SK-N-MC (cell line): ENCODE measurements around the gene GDA.
"Not testable (repeated sequence)": the region's sequence is repeated elsewhere in the genome, so short reads cannot be mapped to it uniquely, and the experiment has no call there.

ENCODE experiments used
- DNase-seq: peaks from one replicate; pipeline ENCODE4 v3.0.0-alpha.2; 2011; ENCODE audit warnings: low read depth, low spot score
- H3K27ac ChIP-seq: fragments of 200-600 bp; sonication (generic); 2 replicates; pipeline ENCODE4 v1.5.1; 2016; ENCODE audit warnings: mixed run types
- H3K36me3 ChIP-seq: fragments of 200-600 bp; sonication (generic); 2 replicates; pipeline ENCODE4 v1.6.1; 2017; ENCODE audit warnings: antibody characterized with exemption, low read length, mixed read lengths; ENCODE audit not compliant: insufficient read depth
- H3K4me3 ChIP-seq: fragments of 200-600 bp; sonication (generic); 2 replicates; pipeline ENCODE4 v1.5.1; 2016
- H3K9ac ChIP-seq: fragments of 200-600 bp; sonication (generic); 2 replicates; pipeline ENCODE4 v1.8.0; 2017; ENCODE audit warnings: mixed run types, mixed read lengths; ENCODE audit not compliant: insufficient read length
- H3K9me3 ChIP-seq: fragments of 200-600 bp; sonication (generic); 2 replicates; pipeline ENCODE4 v1.6.1; 2017; ENCODE audit warnings: low read depth, mild to moderate bottlenecking, antibody characterized with exemption, low read length, moderate library complexity, mixed read lengths
- EZH2 ChIP-seq: fragments of 200-600 bp; sonication (generic); IDR thresholded peaks from one replicate; pipeline ENCODE4 v1.6.1; 2017; ENCODE audit warnings: antibody characterized with exemption
- FOXP2 ChIP-seq: optimal IDR thresholded peaks from 2 replicates; pipeline ENCODE3; 2011; ENCODE audit warnings: mild to moderate bottlenecking, moderate library complexity; ENCODE audit not compliant: insufficient read depth; ENCODE audit errors: extremely low read length, control extremely low read depth
- POLR2AphosphoS5 ChIP-seq: IDR thresholded peaks from 2 replicates; pipeline ENCODE4 v1.6.1; 2012; ENCODE audit warnings: mild to moderate bottlenecking, low read depth, low read length, borderline replicate concordance

The GDA gene

GRCh38 chr9:72290311-72290710 is 141.1 kb downstream of the GDA start:
- H3K9ac ChIP-seq, result no peak overlapping the region
- H3K36me3 ChIP-seq, result no peaks in the 10 kb centered on the region
- TF ChIP-seq EZH2, result no peak
- no peak for TF ChIP-seq POLR2AphosphoS5
- no peak for TF ChIP-seq FOXP2
- H3K27ac ChIP-seq, result no peak overlapping the region
- no peaks in the 10 kb centered on the region for H3K9me3 ChIP-seq
- no peak overlapping the region for H3K4me3 ChIP-seq
- no peak for DNase-seq

DNA sequence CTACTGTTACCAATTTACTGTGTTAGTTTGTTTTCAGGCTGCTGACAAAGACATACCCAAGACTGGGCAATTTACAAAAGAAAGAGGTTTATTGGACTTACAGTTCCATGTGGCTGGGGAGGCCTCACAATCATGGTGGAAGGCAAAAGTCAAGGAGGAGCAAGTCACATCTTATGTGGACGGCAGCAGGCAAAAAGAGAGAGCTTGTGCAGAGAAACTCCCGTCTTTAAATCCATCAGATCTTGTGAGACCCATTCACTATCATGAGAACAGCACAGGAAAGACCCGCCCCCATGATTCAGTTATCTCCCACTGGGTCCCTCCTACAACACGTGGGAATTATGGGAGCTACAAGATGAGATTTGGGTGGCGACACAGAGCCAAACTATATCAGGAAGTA is 142.3 kb downstream of the GDA start:
- H3K9ac ChIP-seq, H3K36me3 ChIP-seq, H3K27ac ChIP-seq, H3K4me3 ChIP-seq, DNase-seq, H3K9me3 ChIP-seq: not testable (repeated sequence)

- Histone ChIP-seq H3K9me3 (no peaks in the 10 kb centered on the region), H3K9ac (peak overlapping the region; percentile 72), H3K27ac (peak overlapping the region; percentile 86), H3K4me3 (peak overlapping the region; percentile 74), H3K36me3 (no peaks in the 10 kb centered on the region)
- DNase-seq, result no peak
- TF ChIP-seq POLR2AphosphoS5 (no peak), EZH2 (no peak), FOXP2 (no peak)
Observed at GRCh38 chr9:72292256-72292682, 143.0 kb downstream of the GDA start.

- peak overlapping the region; percentile 72 for H3K9ac ChIP-seq
- DNase-seq, result peak; percentile 98
- H3K4me3 ChIP-seq, result peak overlapping the region; percentile 74
- H3K36me3 ChIP-seq, result no peaks in the 10 kb centered on the region
- peak overlapping the region; percentile 86 for H3K27ac ChIP-seq
- H3K9me3 ChIP-seq, result no peaks in the 10 kb centered on the region
- TF ChIP-seq FOXP2, result peak; percentile 91
- no peak for TF ChIP-seq EZH2
- no peak for TF ChIP-seq POLR2AphosphoS5
Observed at GRCh38 chr9:72292874-72293607, 143.8 kb downstream of the GDA start.

DNA sequence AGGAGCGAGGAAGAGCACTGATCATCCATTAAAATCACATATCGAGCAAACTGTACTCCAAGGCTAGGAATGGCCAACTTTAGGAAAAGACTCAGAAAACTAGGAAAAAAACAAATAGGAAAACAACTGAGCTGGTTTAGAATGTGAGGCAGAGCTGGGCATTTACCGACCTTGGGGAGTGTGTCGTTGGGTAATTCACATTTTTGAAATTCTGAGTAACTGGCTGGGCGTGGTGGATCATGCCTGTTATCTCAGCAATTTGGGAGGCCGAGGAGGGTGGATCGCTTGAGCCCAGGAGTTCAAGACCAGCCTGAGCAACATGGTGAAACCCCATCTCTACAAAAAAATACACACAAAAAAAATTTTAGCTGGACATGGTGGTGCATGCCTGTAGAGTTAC is 145.7 kb downstream of the GDA start:
- Histone ChIP-seq H3K9me3 (no peaks in the 10 kb centered on the region), H3K4me3 (no peak overlapping the region), H3K9ac (peak overlapping the region; percentile 13), H3K27ac (no peak overlapping the region), H3K36me3 (no peaks in the 10 kb centered on the region)
- DNase-seq, result no peak
- TF ChIP-seq EZH2, result no peak
- TF ChIP-seq FOXP2, result no peak
- TF ChIP-seq POLR2AphosphoS5, result no peak

GRCh38 chr9:72297516-72297915 is 148.3 kb downstream of the GDA start:
- Histone ChIP-seq H3K9ac (no peak overlapping the region), H3K36me3 (no peaks in the 10 kb centered on the region), H3K27ac (no peak overlapping the region), H3K4me3 (no peak overlapping the region), H3K9me3 (no peaks in the 10 kb centered on the region)
- DNase-seq, result no peak
- TF ChIP-seq EZH2 (no peak), FOXP2 (no peak), POLR2AphosphoS5 (no peak)

DNA sequence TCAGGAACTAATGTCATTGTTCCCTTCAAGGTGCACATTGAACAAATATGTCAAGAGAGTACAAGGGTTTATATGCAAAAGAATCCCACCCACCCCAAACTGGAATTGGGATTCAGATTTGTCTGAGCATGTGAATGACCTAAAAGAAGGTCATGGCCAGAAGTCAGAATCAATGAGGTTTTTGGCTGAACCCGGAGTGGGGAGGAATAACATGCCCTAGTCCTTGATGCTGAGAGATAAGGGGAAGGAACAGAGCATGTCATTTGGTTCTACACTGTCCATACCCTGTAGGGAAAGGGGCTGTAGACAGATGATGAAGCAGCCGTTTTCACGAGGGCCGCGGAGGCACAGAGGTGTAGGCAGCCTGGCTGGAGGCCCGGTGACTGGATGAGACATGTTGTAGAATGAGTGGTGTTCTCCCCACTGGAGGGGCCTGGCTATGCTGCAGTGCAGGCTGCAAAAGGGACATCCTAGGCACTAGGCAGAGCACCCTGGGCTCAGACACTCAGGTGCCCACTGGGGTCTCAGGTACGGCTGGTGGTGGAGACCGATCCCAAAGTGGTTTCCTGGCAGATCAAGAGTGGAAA is 149.9 kb downstream of the GDA start:
- DNase-seq, result no peak
- no peak overlapping the region for H3K9ac ChIP-seq
- no peak overlapping the region for H3K4me3 ChIP-seq
- no peaks in the 10 kb centered on the region for H3K9me3 ChIP-seq
- H3K36me3 ChIP-seq, result no peaks in the 10 kb centered on the region
- no peak for TF ChIP-seq EZH2
- H3K27ac ChIP-seq, result no peak overlapping the region

DNA sequence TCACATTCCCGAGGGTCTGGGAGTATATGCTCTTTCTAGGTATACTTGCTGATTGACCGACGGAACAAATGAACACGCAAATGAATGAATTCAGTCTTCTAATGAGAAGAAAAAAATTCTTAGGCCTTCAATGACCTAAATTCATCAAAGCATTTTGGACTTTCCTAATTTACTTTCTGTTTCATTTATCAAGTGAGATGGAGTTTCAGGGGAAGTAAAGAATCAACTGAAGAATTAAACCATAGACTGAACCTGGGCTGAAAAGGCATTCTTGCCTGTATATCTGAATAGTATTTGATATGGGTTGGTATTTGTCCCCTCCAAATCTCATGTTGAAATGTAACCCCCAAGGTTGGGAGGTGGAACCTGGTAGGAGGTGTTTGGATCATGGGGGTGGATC is 151.6 kb downstream of the GDA start:
- Histone ChIP-seq H3K9ac (no peak overlapping the region), H3K9me3 (no peaks in the 10 kb centered on the region), H3K36me3 (no peaks in the 10 kb centered on the region), H3K4me3 (no peak overlapping the region), H3K27ac (no peak overlapping the region)
- no peak for DNase-seq
- TF ChIP-seq POLR2AphosphoS5, result no peak
- no peak for TF ChIP-seq EZH2
- TF ChIP-seq FOXP2, result no peak
